CD14-positive monocyte (primary cell): ENCODE data around the gene ZBTB43. TPM values are rescaled to one million over a fixed set of nuclear protein-coding genes. Genes with fewer than 3 reads are reported as not detected.

ENCODE experiments used
- DNase-seq, 3 donors: peaks; one replicate each; pipeline ENCODE4 v3.0.0-alpha.2; 2011 to 2022
- H2AFZ ChIP-seq: 2 replicates; pipeline ENCODE4 v1.6.0; 2012; ENCODE audit warnings: mild to moderate bottlenecking, low read depth, low read length, inconsistent platforms; ENCODE audit not compliant: insufficient read depth, poor library complexity, severe bottlenecking
- H3K27ac ChIP-seq, 2 donors: 1 replicate in 1 of 2; 2 replicates in 1 of 2; pipeline ENCODE4 v1.5.1; 2012 to 2013; ENCODE audit warnings: low read length in 2 of 2, control low read depth in 1 of 2, inconsistent platforms in 1 of 2, low read depth in 1 of 2, mild to moderate bottlenecking in 1 of 2
- H3K27me3 ChIP-seq, 2 donors: one replicate each; pipeline versions ENCODE4 v1.6.0 to v1.6.1; 2011 to 2013; ENCODE audit warnings: low read length in 2 of 2; ENCODE audit not compliant: control insufficient read depth in 2 of 2, insufficient read depth in 2 of 2
- H3K36me3 ChIP-seq, 2 donors: replicated peaks in 1 of 2; 1 replicate in 1 of 2; 2 replicates in 1 of 2; pipeline versions ENCODE4 v1.5.1 to v1.6.1; 2012 to 2013; ENCODE audit warnings: low read length in 2 of 2, control low read depth in 1 of 2, inconsistent platforms in 1 of 2, mild to moderate bottlenecking in 1 of 2; ENCODE audit not compliant: insufficient read depth in 2 of 2, control insufficient read depth in 1 of 2
- H3K4me1 ChIP-seq, 2 donors: 1 replicate in 1 of 2; 2 replicates in 1 of 2; pipeline versions ENCODE4 v1.5.1 to v1.6.1; 2012 to 2013; ENCODE audit warnings: low read length in 2 of 2, control low read depth in 1 of 2, inconsistent platforms in 1 of 2, mild to moderate bottlenecking in 1 of 2, moderate library complexity in 1 of 2; ENCODE audit not compliant: insufficient read depth in 2 of 2, control insufficient read depth in 1 of 2
- H3K4me2 ChIP-seq: replicated peaks from 2 replicates; pipeline ENCODE3; 2012; ENCODE audit warnings: low read length, moderate library complexity, mild to moderate bottlenecking; ENCODE audit not compliant: poor library complexity, severe bottlenecking; ENCODE audit errors: extremely low read depth
- H3K4me3 ChIP-seq, 3 experiments: fragments of 200-600 bp in 1 of 3; sonication (generic) in 1 of 3; replicated peaks in 1 of 3; 1 replicate in 2 of 3; 2 replicates in 1 of 3; pipeline ENCODE4 v1.5.1; 2011 to 2013; ENCODE audit warnings: low read length in 3 of 3, mild to moderate bottlenecking in 3 of 3, control low read depth in 2 of 3, low read depth in 2 of 3, inconsistent platforms in 1 of 3, moderate library complexity in 1 of 3
- H3K79me2 ChIP-seq: 2 replicates; pipeline ENCODE4 v1.6.0; 2012; ENCODE audit warnings: mild to moderate bottlenecking, control low read depth, inconsistent platforms, low read length, moderate library complexity; ENCODE audit not compliant: insufficient read depth
- H3K9ac ChIP-seq: 2 replicates; pipeline ENCODE4 v1.6.0; 2017; ENCODE audit warnings: low read length, mild to moderate bottlenecking; ENCODE audit not compliant: insufficient read depth, poor library complexity, severe bottlenecking
- H3K9me3 ChIP-seq, 2 donors: replicated peaks in 1 of 2; 1 replicate in 1 of 2; 2 replicates in 1 of 2; pipeline versions ENCODE4 v1.5.1 to v1.6.1; 2012 to 2013; ENCODE audit warnings: low read length in 2 of 2, control low read depth in 1 of 2; ENCODE audit not compliant: control insufficient read depth in 1 of 2, insufficient read depth in 1 of 2
- H4K20me1 ChIP-seq: 2 replicates; pipeline ENCODE4 v1.6.0; 2012; ENCODE audit warnings: mild to moderate bottlenecking, low read length, control low read depth, moderate library complexity; ENCODE audit not compliant: insufficient read depth
- H3K27ac Mint-ChIP-seq, 7 donors: one replicate each; pipeline ENCODE4 v1.8.0; 2020; ENCODE audit warnings: mild to moderate bottlenecking in 7 of 7, mixed read lengths in 7 of 7, moderate library complexity in 6 of 7, inconsistent platforms in 2 of 7
- H3K27me3 Mint-ChIP-seq, 3 donors: one replicate each; pipeline ENCODE4 v1.8.0; 2021 to 2022; ENCODE audit warnings: low read depth in 3 of 3, mild to moderate bottlenecking in 3 of 3, mixed read lengths in 3 of 3, moderate library complexity in 3 of 3, inconsistent platforms in 1 of 3
- H3K36me3 Mint-ChIP-seq, 2 donors: one replicate each; pipeline ENCODE4 v1.8.0; 2020; ENCODE audit warnings: mixed read lengths in 2 of 2, inconsistent platforms in 1 of 2, mild to moderate bottlenecking in 1 of 2
- H3K4me1 Mint-ChIP-seq: one replicate; pipeline ENCODE4 v1.8.0; 2020; ENCODE audit warnings: mild to moderate bottlenecking, mixed read lengths
- H3K4me3 Mint-ChIP-seq, 2 donors: one replicate each; pipeline ENCODE4 v1.8.0; 2020; ENCODE audit warnings: mild to moderate bottlenecking in 2 of 2, mixed read lengths in 2 of 2, moderate library complexity in 1 of 2
- H3K9me3 Mint-ChIP-seq, 7 donors: one replicate each; pipeline ENCODE4 v1.8.0; 2020 to 2022; ENCODE audit warnings: mixed read lengths in 7 of 7, mild to moderate bottlenecking in 6 of 7, moderate library complexity in 6 of 7, inconsistent platforms in 2 of 7
- WGBS: methylation state at CpG from one replicate; pipeline ENCODE4 v1.1.5; 2013; ENCODE audit warnings: missing lambda C conversion rate; ENCODE audit not compliant: insufficient coverage; 5-methylcytosine and 5-hydroxymethylcytosine counted together
- intact Hi-C, 2 donors: fragments of 100-400 bp; cut with micrococcal nuclease; formaldehyde crosslinking; loops; one replicate each; pipeline versions ENCODE4 v1.15.0 to v1.15.1; 2023
- polyA plus RNA-seq, 3 donors: library from polyadenylated mRNA; depleted of rRNA in 1 of 3; unstranded in 2 of 3; stranded (reverse) in 1 of 3; fragments of 300-500 nt in 2 of 3; fragments of >200 nt in 1 of 3; fragmentation: Illumina TruSeq in 2 of 3; gene quantifications; 1 replicate in 2 of 3; 2 replicates in 1 of 3; pipeline ENCODE4 v1.2.3, GENCODE V29; 2012 to 2021
- TF ChIP-seq, protein P1 (sequence below): fragments of 200-600 bp; IDR thresholded peaks from one replicate; pipeline ENCODE4 v1.8.0; 2022; ENCODE audit warnings: antibody characterized with exemption, mild to moderate bottlenecking

Gene ZBTB43
- polyA plus RNA-seq, 3 donors: 6.1 to 15.9 (median 6.8) TPM

DNA sequence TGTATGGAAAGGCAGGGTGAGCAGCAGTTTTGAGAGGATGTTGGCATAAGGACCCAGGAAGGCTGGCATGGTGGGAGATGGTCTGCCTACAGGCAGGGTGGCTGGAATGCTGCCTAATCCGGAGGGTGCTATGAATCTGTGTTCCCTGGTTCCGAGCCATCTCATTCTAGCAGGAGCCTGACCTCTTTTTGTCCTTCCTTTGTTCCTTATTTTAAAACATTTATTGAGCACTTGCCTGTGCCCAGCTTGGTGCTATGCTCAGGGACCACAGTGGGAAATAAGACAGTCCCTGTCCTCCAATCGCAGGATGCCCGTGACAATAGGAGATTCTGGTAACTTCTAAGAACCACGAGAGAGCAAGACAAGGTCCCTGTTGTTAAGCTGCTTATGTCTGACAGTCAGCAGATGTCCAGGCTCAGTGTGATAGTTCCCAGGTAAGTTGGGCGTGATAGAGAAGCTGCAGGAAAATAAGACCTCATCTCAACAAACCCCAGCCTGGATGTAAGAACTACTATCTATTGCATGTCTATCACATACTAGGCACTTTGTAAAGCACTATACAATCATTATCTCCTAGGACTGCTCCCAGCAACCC lies 46.5 kb downstream of the ZBTB43 start:
- TF ChIP-seq, protein P1, sequence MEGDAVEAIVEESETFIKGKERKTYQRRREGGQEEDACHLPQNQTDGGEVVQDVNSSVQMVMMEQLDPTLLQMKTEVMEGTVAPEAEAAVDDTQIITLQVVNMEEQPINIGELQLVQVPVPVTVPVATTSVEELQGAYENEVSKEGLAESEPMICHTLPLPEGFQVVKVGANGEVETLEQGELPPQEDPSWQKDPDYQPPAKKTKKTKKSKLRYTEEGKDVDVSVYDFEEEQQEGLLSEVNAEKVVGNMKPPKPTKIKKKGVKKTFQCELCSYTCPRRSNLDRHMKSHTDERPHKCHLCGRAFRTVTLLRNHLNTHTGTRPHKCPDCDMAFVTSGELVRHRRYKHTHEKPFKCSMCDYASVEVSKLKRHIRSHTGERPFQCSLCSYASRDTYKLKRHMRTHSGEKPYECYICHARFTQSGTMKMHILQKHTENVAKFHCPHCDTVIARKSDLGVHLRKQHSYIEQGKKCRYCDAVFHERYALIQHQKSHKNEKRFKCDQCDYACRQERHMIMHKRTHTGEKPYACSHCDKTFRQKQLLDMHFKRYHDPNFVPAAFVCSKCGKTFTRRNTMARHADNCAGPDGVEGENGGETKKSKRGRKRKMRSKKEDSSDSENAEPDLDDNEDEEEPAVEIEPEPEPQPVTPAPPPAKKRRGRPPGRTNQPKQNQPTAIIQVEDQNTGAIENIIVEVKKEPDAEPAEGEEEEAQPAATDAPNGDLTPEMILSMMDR: no peak
- Histone ChIP-seq H3K4me1 (peaks cover 9 to 12% of the 10 kb centered on the region in 2 donors), H3K4me3 (no peak overlapping the region), H3K4me2 (no peak overlapping the region), H3K9ac (no peak overlapping the region), H2AFZ (no peak overlapping the region), H3K9me3 (no peaks in the 10 kb centered on the region), H3K27me3 (no peaks in the 10 kb centered on the region), H3K79me2 (no peaks in the 10 kb centered on the region), H4K20me1 (no peaks in the 10 kb centered on the region), H3K27ac (no peak overlapping the region), H3K36me3 (no peaks in the 10 kb centered on the region)
- 97% methylated on average over 4 of the region's 6 CpGs for WGBS
- intact Hi-C loops: no loop called here
- Mint-ChIP-seq H3K4me3 (no peak overlapping the region), H3K36me3 (no peaks in the 10 kb centered on the region), H3K9me3 (peaks cover 0 to 1% (median 0%) of the 10 kb centered on the region in 7 donors), H3K4me1 (peaks cover 13% of the 10 kb centered on the region), H3K27me3 (peaks cover 3 to 4% (median 3%) of the 10 kb centered on the region in 3 donors), H3K27ac (no peak overlapping the region)
- DNase-seq: no peak

DNA sequence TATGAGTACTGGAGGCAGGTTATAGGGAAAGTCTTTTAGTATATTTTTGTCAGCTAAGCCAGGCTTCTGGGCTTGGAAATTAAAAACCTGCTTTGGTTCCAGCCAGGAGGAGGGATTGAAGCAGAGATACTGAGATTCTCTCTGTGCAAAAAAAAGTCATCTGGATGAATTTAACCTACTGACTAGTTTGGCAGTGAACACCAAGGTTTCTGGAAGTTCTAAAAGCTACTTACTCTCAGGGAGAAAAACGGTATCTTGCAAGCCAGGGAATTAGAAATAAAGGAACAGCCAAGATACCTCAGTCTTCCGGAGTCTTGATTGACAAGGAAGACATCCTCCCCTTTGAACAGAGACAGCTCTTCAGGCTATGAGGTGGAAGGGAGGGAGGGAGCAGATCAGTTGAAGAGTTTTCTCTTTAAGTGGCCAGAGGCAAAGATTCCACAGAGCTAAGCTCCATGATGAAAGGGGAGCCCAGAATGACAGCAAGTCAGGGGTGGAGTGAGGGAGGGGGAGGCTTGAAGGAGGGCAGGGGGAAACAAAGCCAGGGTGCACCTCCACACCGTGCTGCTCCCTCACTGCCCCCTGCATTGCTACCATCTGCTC lies 47.3 kb downstream of the ZBTB43 start:
- no peak overlapping the region for H3K4me3 ChIP-seq
- peaks cover 9 to 12% of the 10 kb centered on the region in 2 donors for H3K4me1 ChIP-seq
- H4K20me1 ChIP-seq: no peaks in the 10 kb centered on the region
- WGBS: 67% methylated on average over 1 of the region's 3 CpGs
- Mint-ChIP-seq H3K27me3 (peaks cover 3 to 5% (median 4%) of the 10 kb centered on the region in 3 donors), H3K27ac (no peak overlapping the region), H3K4me1 (peaks cover 13% of the 10 kb centered on the region), H3K4me3 (no peak overlapping the region), H3K36me3 (no peaks in the 10 kb centered on the region), H3K9me3 (peaks cover 0 to 2% (median 0%) of the 10 kb centered on the region in 7 donors)
- H3K9me3 ChIP-seq: no peaks in the 10 kb centered on the region
- DNase-seq: no peak
- H3K9ac ChIP-seq: no peak overlapping the region
- H3K27me3 ChIP-seq: no peaks in the 10 kb centered on the region
- no peak overlapping the region for H3K4me2 ChIP-seq
- TF ChIP-seq, protein P1: no peak
- H3K79me2 ChIP-seq: no peaks in the 10 kb centered on the region
- no peaks in the 10 kb centered on the region for H3K36me3 ChIP-seq
- no peak overlapping the region for H3K27ac ChIP-seq
- intact Hi-C loops: no loop called here
- no peak overlapping the region for H2AFZ ChIP-seq
